Ishikawa (cell line): ENCODE data around the gene LRATD1.

ENCODE experiments used
- CREB1 ChIP-seq: IDR thresholded peaks from 2 replicates; pipeline ENCODE4 v1.6.1; 2012; ENCODE audit warnings: low read depth
- TAF1 ChIP-seq: IDR thresholded peaks from 2 replicates; pipeline ENCODE4 v1.6.1; 2012; ENCODE audit warnings: low read depth, mild to moderate bottlenecking
- TEAD4 ChIP-seq: IDR thresholded peaks from 2 replicates; pipeline ENCODE4 v1.6.1; 2012
- YY1 ChIP-seq: IDR thresholded peaks from 2 replicates; pipeline ENCODE4 v1.6.1; 2012; ENCODE audit warnings: low read depth
- TF ChIP-seq, protein P1 (sequence below): IDR thresholded peaks from 2 replicates; pipeline ENCODE4 v1.6.1; 2012

DNA sequence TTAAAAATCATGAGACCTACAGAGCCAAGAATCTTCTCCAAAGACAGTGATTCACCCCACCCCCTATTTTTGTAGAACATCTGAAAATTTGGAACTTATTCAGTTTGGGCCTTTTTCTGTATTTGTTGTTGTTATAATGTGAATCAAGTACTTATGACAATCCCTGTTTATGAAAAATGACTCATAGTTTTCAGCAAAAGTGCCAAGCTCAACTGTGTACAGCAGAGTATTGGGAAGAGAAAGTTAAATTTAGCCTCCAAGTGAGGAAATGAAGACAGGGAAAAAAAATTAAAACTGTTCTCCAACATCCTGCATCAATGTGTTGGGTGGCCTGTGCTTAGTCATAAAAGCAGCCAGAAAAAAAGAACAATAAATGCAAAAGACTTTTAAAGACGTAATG is 46.2 kb downstream of the LRATD1 start:
- TF ChIP-seq TAF1 (no peak), TEAD4 (no peak), CREB1 (no peak), YY1 (no peak)
- TF ChIP-seq, protein P1, sequence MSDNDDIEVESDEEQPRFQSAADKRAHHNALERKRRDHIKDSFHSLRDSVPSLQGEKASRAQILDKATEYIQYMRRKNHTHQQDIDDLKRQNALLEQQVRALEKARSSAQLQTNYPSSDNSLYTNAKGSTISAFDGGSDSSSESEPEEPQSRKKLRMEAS = no peak
